Omental fat pad (tissue), 4 donors: ENCODE results near the gene MICAL2. TPM values are rescaled to one million over a fixed set of nuclear protein-coding genes. Genes with fewer than 3 reads are reported as not detected.

Experiments used
- ATAC-seq: fragments of 150-250 bp; one replicate; pipeline ENCODE4 v1.9.1; 2016; ENCODE audit warnings: mild to moderate bottlenecking, moderate library complexity; ENCODE audit not compliant: low FRiP score
- DNase-seq: peaks from one replicate; pipeline ENCODE4 v3.0.0-alpha.2; 2019; ENCODE audit warnings: low spot score
- total RNA-seq, 4 donors: library from RNA; depleted of rRNA; stranded (reverse); fragments of >200 nt; gene quantifications; one replicate each; pipeline ENCODE4 v1.1.0, GENCODE V29; 2016
- TF ChIP-seq, protein P1 (sequence below), 3 donors: fragments of 450-650 bp; IDR thresholded peaks; one replicate each; pipeline ENCODE4 v1.5.1; 2016 to 2017; ENCODE audit warnings: antibody characterized with exemption in 3 of 3, mild to moderate bottlenecking in 3 of 3, moderate library complexity in 2 of 3

Gene MICAL2
- total RNA-seq, 4 donors from 2014 or later: 34.3 to 143 (median 57.0) TPM

GRCh38 chr11:12087075-12088004 is 23.1 kb upstream of the MICAL2 start:
- ATAC-seq: no peak

GRCh38 chr11:12088047-12088481 is 22.3 kb upstream of the MICAL2 start:
- ATAC-seq (no peak), DNase-seq (no peak)
- TF ChIP-seq, protein P1, sequence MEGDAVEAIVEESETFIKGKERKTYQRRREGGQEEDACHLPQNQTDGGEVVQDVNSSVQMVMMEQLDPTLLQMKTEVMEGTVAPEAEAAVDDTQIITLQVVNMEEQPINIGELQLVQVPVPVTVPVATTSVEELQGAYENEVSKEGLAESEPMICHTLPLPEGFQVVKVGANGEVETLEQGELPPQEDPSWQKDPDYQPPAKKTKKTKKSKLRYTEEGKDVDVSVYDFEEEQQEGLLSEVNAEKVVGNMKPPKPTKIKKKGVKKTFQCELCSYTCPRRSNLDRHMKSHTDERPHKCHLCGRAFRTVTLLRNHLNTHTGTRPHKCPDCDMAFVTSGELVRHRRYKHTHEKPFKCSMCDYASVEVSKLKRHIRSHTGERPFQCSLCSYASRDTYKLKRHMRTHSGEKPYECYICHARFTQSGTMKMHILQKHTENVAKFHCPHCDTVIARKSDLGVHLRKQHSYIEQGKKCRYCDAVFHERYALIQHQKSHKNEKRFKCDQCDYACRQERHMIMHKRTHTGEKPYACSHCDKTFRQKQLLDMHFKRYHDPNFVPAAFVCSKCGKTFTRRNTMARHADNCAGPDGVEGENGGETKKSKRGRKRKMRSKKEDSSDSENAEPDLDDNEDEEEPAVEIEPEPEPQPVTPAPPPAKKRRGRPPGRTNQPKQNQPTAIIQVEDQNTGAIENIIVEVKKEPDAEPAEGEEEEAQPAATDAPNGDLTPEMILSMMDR (IDR thresholded peaks at IDR 0.05): no peak

More at GRCh38 chr11:12087075-12088004, 23.1 kb upstream of the MICAL2 start:
- no peak for DNase-seq
- TF ChIP-seq, protein P1 (IDR thresholded peaks at IDR 0.05): no peak

GRCh38 chr11:12088531-12088930 is 21.9 kb upstream of the MICAL2 start:
- ATAC-seq (no peak), DNase-seq (no peak)
- TF ChIP-seq, protein P1 (IDR thresholded peaks at IDR 0.05): no peak

- ATAC-seq (no peak), DNase-seq (no peak)
- TF ChIP-seq, protein P1 (IDR thresholded peaks at IDR 0.05): no peak
These were observed 21.3 kb upstream of the MICAL2 start for GRCh38 chr11:12089041-12089440.

DNA sequence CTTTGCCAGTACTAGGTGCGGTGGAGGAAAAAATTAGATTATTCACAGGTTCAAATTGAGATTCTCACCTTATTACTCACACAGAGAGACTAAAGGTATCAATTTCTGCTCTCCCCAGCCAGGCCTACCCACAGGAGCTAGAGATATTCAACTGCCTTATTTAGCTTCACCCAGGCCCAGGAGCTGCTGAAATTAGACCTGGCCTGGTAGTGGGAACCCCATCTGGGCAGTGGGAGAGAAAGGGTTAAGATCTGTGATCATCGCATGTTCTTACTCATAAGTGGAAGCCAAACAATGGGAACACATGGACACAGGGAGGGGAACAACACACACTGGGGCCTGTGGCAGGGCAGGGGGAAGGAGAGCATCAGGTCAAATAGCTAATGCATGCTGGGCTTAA is 20.9 kb upstream of the MICAL2 start:
- DNase-seq (no peak), ATAC-seq (no peak)
- TF ChIP-seq, protein P1 (IDR thresholded peaks at IDR 0.05): no peak

GRCh38 chr11:12090061-12090591 is 20.3 kb upstream of the MICAL2 start:
- no peak for ATAC-seq
- DNase-seq: no peak
- TF ChIP-seq, protein P1 (IDR thresholded peaks at IDR 0.05): no peak
